Measurements from ENCODE around the gene BAG5. TPM values are rescaled to one million over a fixed set of nuclear protein-coding genes. Genes with fewer than 3 reads are reported as not detected.
A peak's percentile ranks its signal among the peaks of the same experiment; 100 is the strongest.

BAG5 gene
- total RNA-seq, 1 experiment from 2014 or later: 27.0 TPM

GRCh38 chr14:103519043-103519836 lies 43.2 kb downstream of the BAG5 start:
- peaks cover 0 to 12% of the 10 kb centered on the region in 2 experiments; a peak in 2 of 4 replicates for H3K36me3 ChIP-seq (ENCODE audit: control insufficient read depth in 1 of 2, insufficient read depth in 2 of 2, low read length in 2 of 2)
- no peak for DNase-seq (ENCODE audit: low read depth, low spot score)
- H3K9me2 ChIP-seq (ENCODE audit: insufficient read depth): no peaks in the 10 kb centered on the region
- TF ChIP-seq ATF3 (IDR thresholded peaks at IDR 0.05) (no peak), YY1 (IDR thresholded peaks at IDR 0.05; ENCODE audit: extremely low read depth, insufficient replicate concordance, low read depth, low read length) (no peak), ZFX (IDR thresholded peaks at IDR 0.05) (no peak), TCF7L2 (IDR thresholded peaks at IDR 0.05; ENCODE audit: borderline replicate concordance, extremely low read depth, insufficient read depth, insufficient read length) (no peak), EZH2 (IDR thresholded peaks at IDR 0.05) (no peak), CBX3 (IDR thresholded peaks at IDR 0.05; ENCODE audit: low read depth) (no peak), RAD21 (IDR thresholded peaks at IDR 0.05; ENCODE audit: low read depth) (no peak), EGR1 (IDR thresholded peaks at IDR 0.05; ENCODE audit: low read depth) (no peak)
- ChIA-PET POLR2A (interaction anchor here (1.0 to 1.7 kb wide), 4 partner anchors 10 to 33 kb away, joined by 3 to 11 read pairs (median 4); partner anchors contain the start of gene TRMT61A), CTCF (interaction anchor here (0.6 to 3.4 kb wide), 9 partner anchors 9 to 42 kb away, joined by 3 to 38 read pairs (median 4); partner anchors contain the start of gene TRMT61A), RAD21 (ENCODE audit: low non-redundant PET in 1 of 2, low total read pairs in 2 of 2, uncharacterized antibody in 2 of 2, unreplicated experiment in 2 of 2) (interaction anchor here (1.4 kb wide), 2 partner anchors 27 to 28 kb away, joined by 5 to 6 read pairs; no protein-coding TSS in a partner anchor)
- peaks cover 16% of the 10 kb centered on the region; the same call in 1 of the 2 replicates for H3K79me2 ChIP-seq (ENCODE audit: insufficient read depth, low read length)
- no TSS peak for BruUV-seq (replicated peaks)
- H4K20me1 ChIP-seq (ENCODE audit: insufficient read depth): no peaks in the 10 kb centered on the region; the same call in 1 of the 2 replicates
- no peaks in the 10 kb centered on the region for H3K27me3 ChIP-seq (ENCODE audit: insufficient read depth, low read length)
- intact Hi-C loops (cut with micrococcal nuclease): no loop called here
- H3K9me3 ChIP-seq (ENCODE audit: control insufficient read depth in 1 of 2, insufficient read depth in 1 of 2, low read depth in 1 of 2, low read length in 2 of 2): no peaks in the 10 kb centered on the region
- H3K4me2 ChIP-seq (ENCODE audit: low read length): peak overlapping the region; percentile 13
- H3K4me3 ChIP-seq (replicated peaks in 1 of 2; ENCODE audit: low read depth in 1 of 2, low read length in 2 of 2): no peak overlapping the region
- peaks cover 13 to 45% of the 10 kb centered on the region in 2 experiments; a peak in 3 of 4 replicates for H3K4me1 ChIP-seq (ENCODE audit: control insufficient read depth in 1 of 2, insufficient read depth in 2 of 2, low read length in 2 of 2)
- peak overlapping the region; percentile 73; the same call in 1 of the 2 replicates for H3K27ac ChIP-seq (ENCODE audit: low read depth, low read length)
- ATAC-seq: no peak
- H3K9ac ChIP-seq (ENCODE audit: low read length): no peak overlapping the region
- H2AFZ ChIP-seq (ENCODE audit: low read depth, low read length, poor library complexity, severe bottlenecking): no peak overlapping the region
